GM21367 (cell line): Measurements from ENCODE around the gene PLBD2.

ENCODE experiments used
- ATAC-seq: cut with Tn5 transposase; IDR thresholded peaks from one replicate; pipeline ENCODE4 v1.9.1; 2021; ENCODE audit not compliant: unreplicated experiment

Gene PLBD2

DNA sequence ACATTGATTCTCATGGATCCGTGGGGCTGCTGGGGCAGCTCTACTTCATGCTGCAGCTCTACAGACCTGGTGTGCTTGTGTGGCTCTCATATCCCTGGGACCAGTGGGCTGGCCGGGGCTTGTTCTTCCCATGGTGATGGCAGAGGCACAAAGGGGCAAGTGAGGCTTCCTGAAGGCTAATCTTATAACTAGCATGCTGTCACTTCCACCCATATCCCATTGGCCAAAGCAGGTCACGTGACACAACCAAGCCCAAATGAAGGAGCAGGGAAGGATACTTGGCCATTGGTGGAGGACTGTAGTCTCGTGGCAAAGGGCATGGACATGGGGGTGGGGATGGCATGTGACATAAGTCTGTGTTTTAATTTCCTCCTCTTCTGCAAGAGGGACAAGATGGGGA is 9.9 kb downstream of the PLBD2 start:
- ATAC-seq, result no peak

DNA sequence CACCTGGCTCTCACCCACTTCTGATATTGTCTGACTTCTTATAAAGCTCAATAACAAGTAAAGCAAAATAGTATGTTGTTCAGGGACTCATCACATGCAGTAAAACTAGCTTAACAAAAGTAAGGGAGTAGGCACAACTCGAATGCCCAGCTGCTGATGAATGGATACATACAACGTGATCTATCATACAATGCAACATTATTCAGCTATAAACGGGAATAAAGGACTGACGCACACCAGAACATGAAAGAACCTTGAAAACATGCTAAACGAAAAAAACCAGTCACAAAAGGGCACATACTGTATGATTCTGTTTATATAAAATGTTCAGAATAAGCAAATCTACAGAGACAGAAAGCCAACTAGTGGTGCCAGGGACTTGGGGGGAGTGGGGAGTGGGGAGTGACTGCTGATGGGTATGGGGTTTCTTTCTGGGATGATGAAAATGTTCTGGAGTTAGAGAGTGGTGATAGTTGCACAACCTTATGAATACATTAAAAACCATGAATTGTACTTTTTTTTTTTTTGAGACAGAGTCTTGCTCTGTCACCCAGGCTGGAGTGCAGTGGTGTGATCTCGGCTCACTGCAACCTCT is 11.1 kb downstream of the PLBD2 start:
- ATAC-seq, result no peak

DNA sequence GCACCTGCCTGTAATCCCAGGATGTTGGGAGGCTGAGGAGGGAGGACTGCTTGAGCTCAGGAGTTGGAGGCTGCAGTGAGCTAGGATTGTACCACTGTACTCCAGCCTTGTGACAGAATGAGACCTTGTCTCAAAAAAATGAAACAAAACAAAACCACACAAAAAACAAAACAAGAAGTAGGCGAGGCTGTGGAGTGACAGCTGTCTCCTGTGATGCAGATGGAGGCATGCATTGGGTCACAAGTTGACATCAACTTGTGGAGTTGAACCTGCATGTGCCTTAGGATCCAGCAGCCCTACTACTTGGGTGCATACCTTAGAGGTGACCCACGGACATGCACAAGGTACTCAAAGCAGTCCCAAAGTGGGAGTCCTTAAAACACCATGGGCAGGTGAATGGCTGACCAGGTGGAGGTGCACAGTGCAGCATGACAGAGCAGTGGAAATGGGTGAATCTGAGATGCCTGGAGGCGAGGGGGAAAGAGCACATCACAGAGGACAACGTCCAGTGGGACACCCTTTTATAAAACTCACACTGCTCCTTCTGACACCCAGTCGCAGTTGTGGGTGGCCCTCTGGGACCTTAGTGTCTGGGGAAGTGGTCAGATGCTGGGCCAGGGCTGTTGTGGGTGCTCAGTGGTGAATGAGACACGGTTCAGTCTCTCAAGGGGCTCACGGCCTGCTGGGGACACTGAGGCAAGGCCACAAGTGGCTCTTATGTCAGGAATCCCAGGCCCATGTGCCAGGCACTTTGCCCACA is 12.7 kb downstream of the PLBD2 start:
- no peak for ATAC-seq

DNA sequence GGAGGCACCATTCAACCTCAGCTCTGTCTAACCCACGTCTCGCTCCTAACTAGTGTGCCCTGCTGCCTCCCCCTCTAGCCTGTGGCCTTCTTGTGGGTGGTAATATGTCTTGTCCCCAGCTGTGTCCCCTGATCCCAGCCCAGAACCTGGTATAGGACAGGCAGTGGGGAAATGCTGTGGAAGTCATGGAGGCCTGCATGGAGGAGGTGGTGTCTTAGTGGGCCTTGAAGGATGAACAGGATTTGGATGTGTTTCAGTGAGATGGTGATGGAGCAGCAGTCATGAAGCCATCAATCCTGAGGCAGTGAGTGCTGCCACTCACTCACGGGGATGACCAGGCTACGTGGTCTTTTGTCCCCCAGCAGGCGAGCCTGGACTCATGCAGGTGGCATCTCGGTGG is 13.4 kb downstream of the PLBD2 start:
- ATAC-seq, result no peak

DNA sequence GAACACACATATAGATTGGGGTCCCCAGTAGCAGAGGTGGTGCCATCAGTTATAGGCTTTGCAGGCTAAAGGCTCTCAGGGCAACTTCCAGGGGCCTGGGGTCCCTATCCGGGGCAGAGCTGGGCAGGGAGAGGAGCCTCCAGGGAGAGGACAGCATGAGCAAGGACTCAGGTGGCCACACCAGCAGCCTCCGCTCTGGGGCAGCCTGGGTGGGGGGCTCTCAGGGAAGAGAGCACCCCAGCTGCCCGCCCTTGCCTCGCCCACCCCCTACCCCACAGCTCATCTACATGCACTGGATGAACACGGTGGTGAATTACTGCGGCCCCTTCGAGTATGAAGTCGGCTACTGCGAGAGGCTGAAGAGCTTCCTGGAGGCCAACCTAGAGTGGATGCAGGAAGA is 14.0 kb downstream of the PLBD2 start:
- no peak for ATAC-seq

DNA sequence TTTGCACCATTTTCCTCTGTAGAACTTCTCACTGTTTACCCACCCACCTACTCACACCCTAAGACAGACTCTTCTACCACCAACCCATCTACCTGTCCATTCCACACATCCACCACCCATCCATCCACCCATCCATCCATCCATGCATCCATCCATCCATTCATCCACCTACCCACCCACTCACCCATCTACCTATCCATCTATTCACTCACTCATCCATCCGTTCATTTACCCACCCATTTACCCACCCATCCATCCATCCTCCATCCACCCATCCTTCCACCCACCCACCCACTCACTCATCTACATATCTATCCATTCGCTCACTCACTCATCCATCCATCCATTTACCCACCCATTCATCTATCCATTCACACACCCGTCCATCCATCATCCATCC is 15.1 kb downstream of the PLBD2 start:
- ATAC-seq, result no peak

DNA sequence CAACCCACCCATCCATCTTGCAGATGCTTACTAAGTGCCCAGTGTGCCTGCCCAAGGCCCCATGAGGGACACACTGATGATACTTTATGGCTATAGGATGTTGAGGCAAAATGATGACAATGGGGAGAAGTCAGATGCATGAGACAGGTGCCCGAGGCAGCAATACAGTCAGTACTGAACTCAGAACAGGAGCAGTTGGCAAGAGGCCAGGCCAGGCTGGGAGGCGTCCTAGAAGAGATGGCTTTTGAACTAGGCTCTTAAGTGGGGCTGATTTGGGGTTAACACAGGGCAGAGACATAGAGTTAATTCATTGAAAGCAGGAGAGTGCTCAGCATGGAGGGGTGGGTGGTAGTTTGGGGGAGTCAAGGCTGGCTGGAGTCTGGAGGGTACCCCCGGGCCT is 15.6 kb downstream of the PLBD2 start:
- no peak for ATAC-seq

DNA sequence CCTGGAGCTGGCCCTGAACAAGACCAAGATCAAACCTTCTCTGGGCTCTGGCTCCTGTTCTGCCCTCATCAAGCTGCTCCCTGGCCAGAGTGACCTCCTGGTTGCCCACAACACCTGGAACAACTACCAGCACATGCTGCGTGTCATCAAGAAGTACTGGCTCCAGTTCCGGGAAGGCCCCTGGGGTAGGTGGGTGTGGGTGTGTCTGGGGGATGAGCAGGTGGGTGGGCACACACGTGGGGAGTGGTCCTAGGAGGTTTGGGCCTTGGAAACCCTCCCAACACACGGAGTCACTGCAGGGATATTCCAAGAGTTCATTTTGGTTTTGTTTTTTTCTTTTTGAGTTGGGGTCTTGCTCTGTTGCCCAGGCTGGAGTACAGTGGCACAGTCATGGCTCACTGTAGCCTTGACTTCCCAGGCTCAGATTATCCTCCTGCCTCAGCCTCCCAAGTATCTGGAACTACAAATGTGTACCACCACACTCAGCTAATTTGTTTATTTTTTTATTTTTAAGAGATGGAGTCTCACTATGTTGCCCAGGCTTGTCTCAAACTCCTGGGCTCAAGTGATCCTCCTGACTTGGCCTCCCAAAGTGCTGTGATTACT is 16.5 kb downstream of the PLBD2 start:
- no peak for ATAC-seq

DNA sequence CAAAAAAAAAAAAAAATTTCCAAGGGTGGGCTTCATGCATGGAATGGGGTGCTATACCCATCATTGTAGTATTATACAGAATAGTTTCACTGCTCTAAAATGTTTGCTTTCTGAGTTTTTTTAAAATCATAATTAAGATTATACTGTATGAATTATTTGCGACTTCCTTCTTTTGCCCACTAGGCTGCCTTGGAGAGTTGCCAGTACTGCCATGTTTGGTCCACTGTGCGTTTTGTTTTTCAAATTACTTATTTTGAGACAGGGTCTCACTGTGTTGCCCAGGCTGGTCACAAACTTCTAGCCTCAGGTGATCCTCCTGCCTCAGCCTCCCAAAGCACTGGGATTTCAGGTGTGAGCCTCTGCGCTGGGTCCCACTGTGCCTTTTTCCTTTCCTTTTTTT is 19.9 kb downstream of the PLBD2 start:
- no peak for ATAC-seq

DNA sequence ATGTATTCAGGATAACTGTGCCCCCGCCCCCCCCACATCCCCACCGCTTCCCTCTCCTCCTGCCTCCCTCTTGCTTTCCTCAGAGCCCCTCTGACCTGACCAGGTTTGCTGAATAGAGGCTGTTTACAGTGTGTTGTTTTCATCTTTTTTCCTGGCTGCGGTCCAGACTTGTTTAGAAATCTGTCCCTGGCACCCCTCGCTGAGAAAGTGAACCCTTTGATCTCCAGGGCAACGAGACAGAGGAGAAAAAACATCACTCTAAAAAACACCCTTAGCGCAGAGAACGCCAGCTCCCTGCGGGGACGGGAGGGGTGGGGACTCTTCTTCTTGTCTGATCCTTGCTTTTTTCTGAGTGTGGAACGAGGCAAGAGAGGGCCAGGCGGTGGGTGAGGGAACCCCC is 22.8 kb downstream of the PLBD2 start:
- ATAC-seq, result no peak

DNA sequence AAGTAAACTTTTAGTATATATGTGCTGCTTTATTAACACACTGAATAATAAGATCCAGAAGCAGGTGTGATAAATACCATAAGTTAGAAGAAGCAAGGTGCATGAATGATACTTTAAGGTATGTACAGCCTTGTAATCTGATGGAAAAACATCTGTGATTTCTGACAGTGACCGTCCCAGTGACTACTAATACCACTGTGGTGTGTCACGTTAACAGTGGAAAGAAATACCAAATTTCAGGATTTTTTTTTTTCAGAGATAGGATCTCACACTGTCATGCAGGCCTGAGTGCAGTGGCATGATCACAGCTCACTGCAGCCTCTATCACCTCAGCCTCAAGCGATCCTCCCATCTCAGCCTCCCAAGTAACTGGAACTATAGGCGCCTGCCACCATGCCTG is 23.8 kb downstream of the PLBD2 start:
- no peak for ATAC-seq

DNA sequence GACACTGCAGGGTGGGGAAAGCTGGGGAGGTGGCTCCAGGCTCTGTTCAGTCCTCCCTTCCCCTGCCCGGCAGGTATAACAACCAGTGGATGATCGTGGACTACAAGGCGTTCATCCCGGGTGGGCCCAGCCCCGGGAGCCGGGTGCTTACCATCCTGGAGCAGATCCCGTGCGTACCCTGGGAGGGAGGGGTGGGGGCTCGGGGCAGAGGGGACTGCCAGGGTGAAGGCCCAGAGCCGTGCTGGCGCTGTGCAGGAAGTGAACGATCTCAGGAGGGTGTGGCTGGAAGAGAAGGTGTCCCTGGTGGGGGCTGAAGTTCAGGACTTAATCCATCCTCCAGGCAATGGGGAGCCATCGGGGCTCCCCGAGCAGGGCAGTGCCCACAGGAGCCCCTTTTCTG is 26.4 kb downstream of the PLBD2 start:
- no peak for ATAC-seq

DNA sequence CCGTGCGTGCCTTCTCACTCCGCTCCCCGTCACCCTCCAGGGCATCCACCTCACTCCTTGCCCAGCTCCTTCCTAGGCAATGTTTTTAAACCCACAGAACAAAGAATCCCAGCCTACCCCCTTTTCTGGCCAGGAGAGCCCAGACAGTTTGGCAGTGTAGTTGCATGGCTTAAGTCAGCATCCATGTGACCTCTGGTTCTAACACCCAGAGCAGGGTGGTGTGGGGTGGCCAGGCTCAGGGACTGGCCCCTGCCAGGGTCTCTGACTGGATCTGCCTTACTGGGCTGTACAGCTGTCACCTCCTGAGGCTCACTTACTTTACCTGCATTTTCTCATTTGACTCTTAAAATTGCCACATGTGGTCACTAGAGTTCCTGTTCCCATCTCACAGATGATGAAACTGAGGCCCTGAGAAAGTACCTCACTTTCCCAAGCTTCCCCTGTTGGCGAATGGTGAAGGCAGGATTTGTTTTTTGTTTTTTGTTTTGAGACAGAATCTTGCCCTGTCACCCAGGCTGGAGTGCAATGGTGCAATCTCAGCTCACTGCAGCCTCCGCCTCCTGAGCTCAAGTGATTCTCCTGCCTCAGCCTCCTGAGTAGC is 27.0 kb downstream of the PLBD2 start:
- no peak for ATAC-seq

DNA sequence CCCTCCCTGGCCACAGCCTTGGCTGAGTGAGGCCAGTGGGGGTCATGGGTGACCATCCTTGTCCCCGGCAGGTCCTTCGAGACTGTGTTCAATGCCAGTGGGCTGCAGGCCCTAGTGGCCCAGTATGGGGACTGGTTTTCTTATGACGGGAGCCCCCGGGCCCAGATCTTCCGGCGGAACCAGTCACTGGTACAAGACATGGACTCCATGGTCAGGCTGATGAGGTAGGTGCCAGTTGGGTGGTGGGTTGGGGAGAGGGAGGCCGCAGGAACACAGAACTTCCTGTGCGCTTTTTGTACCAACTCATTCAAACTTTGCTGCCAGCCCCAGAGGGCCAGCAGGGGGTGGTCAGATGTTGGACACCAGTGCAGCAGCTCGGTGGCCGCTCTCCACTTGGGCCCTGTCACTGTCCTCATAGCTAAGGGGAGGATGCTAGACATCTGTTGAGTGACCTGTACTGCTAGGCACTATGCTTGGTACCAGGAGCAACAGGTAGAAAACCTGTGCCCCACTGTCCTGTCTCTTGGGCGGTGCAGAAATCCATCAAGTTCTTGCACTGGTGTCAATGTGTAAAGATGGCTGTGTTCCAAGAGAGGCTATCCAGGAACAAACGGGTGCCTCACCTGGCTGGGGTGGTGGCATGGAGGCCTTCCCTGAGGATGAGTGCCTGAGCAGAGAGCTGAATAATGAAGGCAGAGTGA is 28.6 kb downstream of the PLBD2 start:
- no peak for ATAC-seq

DNA sequence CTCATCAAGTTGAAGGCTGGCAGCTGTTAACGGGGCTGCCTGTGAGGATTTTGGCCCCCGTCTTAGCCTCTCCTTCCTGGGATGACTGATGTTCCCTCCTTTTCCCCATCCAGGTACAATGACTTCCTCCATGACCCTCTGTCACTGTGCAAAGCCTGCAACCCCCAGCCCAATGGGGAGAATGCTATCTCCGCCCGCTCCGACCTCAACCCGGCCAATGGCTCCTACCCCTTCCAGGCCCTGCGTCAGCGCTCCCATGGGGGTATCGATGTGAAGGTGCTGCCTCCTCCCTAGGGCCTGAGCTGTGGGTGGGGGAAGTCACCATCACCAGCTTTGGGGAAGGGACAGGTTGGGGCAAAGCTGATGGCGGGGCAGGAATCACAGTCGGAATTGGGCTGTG is 29.2 kb downstream of the PLBD2 start:
- no peak for ATAC-seq

DNA sequence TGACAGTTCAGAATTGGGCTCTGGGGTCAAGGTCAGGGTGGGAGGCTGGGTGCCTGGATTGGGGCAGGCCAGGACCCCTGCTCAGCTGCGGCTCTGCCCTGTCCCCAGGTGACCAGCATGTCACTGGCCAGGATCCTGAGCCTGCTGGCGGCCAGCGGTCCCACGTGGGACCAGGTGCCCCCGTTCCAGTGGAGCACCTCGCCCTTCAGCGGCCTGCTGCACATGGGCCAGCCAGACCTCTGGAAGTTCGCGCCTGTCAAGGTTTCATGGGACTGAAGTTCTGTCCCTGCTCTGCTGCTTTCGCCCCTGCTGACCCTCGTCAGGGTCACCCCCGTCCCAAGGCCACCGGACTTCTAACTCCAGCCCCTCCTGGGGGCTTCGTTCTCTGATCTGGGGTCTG is 30.0 kb downstream of the PLBD2 start:
- ATAC-seq, result no peak

DNA sequence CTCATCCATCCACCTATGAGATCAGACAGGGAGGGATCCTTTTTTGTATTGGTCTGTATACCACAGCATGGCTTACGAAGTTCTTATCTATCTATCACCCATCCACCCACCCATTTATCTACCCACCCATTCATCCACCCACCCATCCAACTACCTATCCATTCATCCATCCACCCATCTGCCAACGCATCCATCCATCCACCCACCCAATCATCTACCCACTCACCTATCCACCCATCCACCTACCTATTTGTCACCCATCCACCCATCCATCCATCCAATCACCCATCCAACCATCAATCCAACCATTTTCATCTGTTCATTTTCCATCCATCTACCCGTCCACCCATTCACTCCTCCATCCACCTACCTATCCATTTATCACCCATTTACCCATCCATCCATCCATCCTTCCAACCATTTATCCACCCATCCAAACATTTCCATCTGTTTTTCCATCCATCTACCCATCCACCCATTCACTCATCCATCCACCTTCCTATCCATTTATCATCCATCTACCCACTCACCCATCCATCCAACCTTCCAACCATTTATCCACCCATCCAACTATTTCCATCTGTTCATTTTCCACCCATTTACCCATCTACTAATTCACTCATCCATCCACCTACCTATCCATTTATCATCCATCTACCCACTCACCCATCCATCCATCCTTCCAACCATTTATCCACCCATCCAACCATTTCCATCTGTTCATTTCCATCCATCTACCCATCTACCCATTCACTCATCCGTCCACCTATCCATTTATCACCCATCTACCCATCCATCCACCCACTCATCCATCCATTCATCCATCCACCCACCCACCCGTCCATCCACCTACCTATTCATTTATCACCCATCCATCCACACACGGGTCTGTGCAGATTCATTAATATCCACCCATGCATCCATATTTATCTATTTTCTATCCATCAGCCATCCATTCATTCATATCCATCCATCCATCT is 32.0 kb downstream of the PLBD2 start:
- no peak for ATAC-seq

DNA sequence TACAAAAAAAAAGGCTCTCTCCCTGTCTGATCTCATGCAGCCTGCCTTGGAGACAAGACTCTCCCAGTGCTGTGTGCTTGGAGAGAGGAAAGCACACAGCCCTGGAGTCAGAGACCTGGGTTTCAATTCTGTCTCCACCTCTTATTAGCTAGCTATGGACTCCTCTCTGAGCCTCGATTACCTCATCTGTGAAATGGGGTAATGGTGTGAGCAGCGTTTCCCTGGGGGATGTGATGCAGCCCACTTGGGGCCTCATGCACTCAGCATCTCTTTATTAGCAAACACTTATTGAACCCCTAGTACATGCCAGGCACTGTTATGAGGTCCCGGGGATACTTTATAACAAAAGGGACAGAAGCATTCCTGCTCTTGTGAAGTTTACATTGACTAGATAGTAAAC is 32.8 kb downstream of the PLBD2 start:
- ATAC-seq, result no peak

DNA sequence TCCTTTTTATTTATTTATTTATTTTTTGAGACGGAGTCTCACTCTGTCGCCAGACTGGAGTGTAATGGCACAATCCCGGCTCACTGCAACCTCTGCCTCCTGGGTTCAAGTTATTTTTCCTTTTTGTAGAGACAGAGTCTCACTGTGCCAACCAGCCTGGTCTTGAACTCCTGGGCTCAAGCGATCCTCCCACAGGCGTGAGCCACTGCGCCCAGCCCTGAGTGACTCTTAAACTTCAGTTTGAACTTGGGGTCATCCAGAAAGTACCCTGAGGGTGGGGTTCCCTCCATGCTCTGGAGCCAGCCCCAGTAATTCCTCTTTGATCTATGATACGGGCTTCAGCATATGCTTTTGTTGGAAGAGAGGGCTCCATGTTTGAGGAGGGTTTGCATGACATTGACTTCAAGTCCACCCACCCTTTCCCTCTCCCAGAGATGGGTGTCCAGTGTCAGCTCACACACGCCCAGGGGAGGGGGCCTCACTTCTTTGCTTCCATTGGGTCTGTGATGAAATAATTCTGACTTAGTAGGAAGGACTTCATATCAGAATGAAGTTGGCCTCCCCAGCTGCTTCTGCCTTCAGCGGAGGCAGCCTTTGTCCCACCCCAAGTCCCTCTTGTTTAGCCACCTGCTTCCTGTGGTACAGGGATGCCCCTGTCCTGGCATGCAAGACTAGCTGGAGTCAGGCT is 33.4 kb downstream of the PLBD2 start:
- ATAC-seq, result no peak

DNA sequence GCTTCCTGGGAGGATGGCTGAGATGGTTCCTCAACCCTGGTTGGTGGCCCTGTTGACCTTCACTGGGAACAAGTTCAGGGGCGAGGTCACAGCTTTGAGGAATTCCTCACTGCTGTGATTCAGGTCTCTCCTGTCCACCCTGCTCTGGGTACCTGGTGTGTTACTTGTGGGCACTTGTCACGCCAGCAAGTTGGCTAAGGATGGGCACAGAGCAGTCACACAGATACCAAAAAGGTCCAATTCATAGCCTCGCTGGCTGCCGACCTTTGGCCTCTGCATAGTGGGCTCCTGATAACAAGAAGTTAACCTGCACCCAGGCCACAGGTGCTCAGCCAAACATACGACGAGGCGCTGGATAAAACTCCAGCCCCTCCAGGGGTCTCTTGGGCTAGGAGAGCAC is 34.1 kb downstream of the PLBD2 start:
- no peak for ATAC-seq
